Activated CD4-positive, alpha-beta T cell treated with anti-CD3 and anti-CD28 coated beads, Interleukin-2, Interleukin-4, amounts not matched to agents 100 ng/mL and 50 ng/mL, durations not matched to agents 16 hours and 8 hours (primary cell): ENCODE measurements around the gene PSMD9.
"Not testable (repeated sequence)": the region's sequence is repeated elsewhere in the genome, so short reads cannot be mapped to it uniquely, and the experiment has no call there.

Experiments
- DNase-seq: peaks from one replicate; pipeline ENCODE4 v3.0.0-alpha.2; 2020; ENCODE audit warnings: low spot score

PSMD9 gene

GRCh38 chr12:121888478-121889273, at the start of gene PSMD9:
Gene PSMD9, plus strand, starts transcription at chr12:121888790. Its CDS starts 67 bp downstream, at chr12:121888857.
- DNase-seq = peak; percentile 99

GRCh38 chr12:121839106-121839992, 49.2 kb upstream of the PSMD9 start:
- DNase-seq = peak; percentile 99

GRCh38 chr12:121839993-121840761, 48.4 kb upstream of the PSMD9 start:
- no peak for DNase-seq

- DNase-seq = no peak
Measured at GRCh38 chr12:121843236-121843982, 45.2 kb upstream of the PSMD9 start.

GRCh38 chr12:121845701-121846100, 42.9 kb upstream of the PSMD9 start:
- no peak for DNase-seq

GRCh38 chr12:121849211-121849610, 39.4 kb upstream of the PSMD9 start:
- no peak for DNase-seq

- DNase-seq = no peak
Measured at GRCh38 chr12:121849665-121850064, 38.9 kb upstream of the PSMD9 start.

- DNase-seq = not testable (repeated sequence)
Measured at GRCh38 chr12:121852392-121852791, 36.2 kb upstream of the PSMD9 start.

GRCh38 chr12:121857322-121858246, 31.0 kb upstream of the PSMD9 start:
- DNase-seq = no peak

GRCh38 chr12:121858318-121858661, 30.3 kb upstream of the PSMD9 start:
- DNase-seq = no peak

GRCh38 chr12:121858662-121859572, 29.7 kb upstream of the PSMD9 start, which contains the start of gene HPD:
Gene HPD, minus strand, starts transcription at chr12:121858859. Its CDS starts 36 bp downstream, at chr12:121858823.
- no peak for DNase-seq

- DNase-seq = no peak
Measured at GRCh38 chr12:121860257-121860656, 28.3 kb upstream of the PSMD9 start.

- not testable (repeated sequence) for DNase-seq
Measured at GRCh38 chr12:121860699-121861098, 27.9 kb upstream of the PSMD9 start.

- no peak for DNase-seq
Measured at GRCh38 chr12:121861636-121862254, 26.8 kb upstream of the PSMD9 start.

- no peak for DNase-seq
Measured at GRCh38 chr12:121866331-121866730, 22.3 kb upstream of the PSMD9 start.

- DNase-seq = not testable (repeated sequence)
Measured at GRCh38 chr12:121869229-121869628, 19.4 kb upstream of the PSMD9 start.

GRCh38 chr12:121871467-121871866, 17.1 kb upstream of the PSMD9 start:
- no peak for DNase-seq

GRCh38 chr12:121872546-121873215, 15.9 kb upstream of the PSMD9 start:
- DNase-seq = no peak
